HepG2 (cell line): Measurements from ENCODE around the gene HECTD1. TPM values are rescaled to one million over a fixed set of nuclear protein-coding genes. Genes with fewer than 3 reads are reported as not detected.

Experiments
- ARHGAP35 ChIP-seq: sonication (generic); formaldehyde crosslinking; IDR thresholded peaks from 2 replicates; pipeline ENCODE4 v1.9.0; 2022; ENCODE audit warnings: mild to moderate bottlenecking, inconsistent platforms, moderate library complexity, missing genetic modification reagents, borderline replicate concordance
- ATF7-NPFF ChIP-seq: sonication (generic); formaldehyde crosslinking; IDR thresholded peaks from 2 replicates; pipeline ENCODE4 v1.8.1; 2023; ENCODE audit warnings: mild to moderate bottlenecking, low read depth, missing genetic modification reagents, moderate library complexity
- BORCS8-MEF2B ChIP-seq: sonication (generic); formaldehyde crosslinking; IDR thresholded peaks from 2 replicates; pipeline ENCODE4 v1.8.0; 2022; ENCODE audit warnings: mild to moderate bottlenecking, missing genetic modification reagents
- CBX5 ChIP-seq: sonication (generic); formaldehyde crosslinking; IDR thresholded peaks from 2 replicates; pipeline ENCODE4 v1.4.0; 2020; ENCODE audit warnings: missing genetic modification reagents, borderline replicate concordance
- CC2D1A ChIP-seq: sonication (generic); formaldehyde crosslinking; IDR thresholded peaks from 2 replicates; pipeline ENCODE4 v1.8.1; 2023; ENCODE audit warnings: mild to moderate bottlenecking, missing genetic modification reagents
- CENPT ChIP-seq: sonication (generic); formaldehyde crosslinking; IDR thresholded peaks from 2 replicates; pipeline ENCODE4 v1.8.0; 2022; ENCODE audit warnings: low read depth, mild to moderate bottlenecking, moderate library complexity, missing genetic modification reagents
- FOXA3 ChIP-seq: IDR thresholded peaks from 2 replicates; pipeline ENCODE4 v1.6.1; 2016; ENCODE audit warnings: missing genetic modification reagents, missing compliant biosample characterization
- GABPA ChIP-seq, 2 experiments: IDR thresholded peaks; 2 replicates each; pipeline ENCODE4 v1.6.1; 2011 to 2016; ENCODE audit warnings: low read depth in 2 of 2, low read length in 1 of 2, missing biosample characterization in 1 of 2, missing genetic modification characterization in 1 of 2
- GABPB1 ChIP-seq: IDR thresholded peaks from 2 replicates; pipeline ENCODE4 v1.6.1; 2016; ENCODE audit warnings: mild to moderate bottlenecking, missing genetic modification reagents, moderate library complexity, missing compliant biosample characterization
- GZF1 ChIP-seq: sonication (generic); formaldehyde crosslinking; IDR thresholded peaks from 2 replicates; pipeline ENCODE4 v1.5.1; 2020; ENCODE audit warnings: mild to moderate bottlenecking, missing genetic modification reagents
- HNF4A ChIP-seq: sonication (generic); formaldehyde crosslinking; IDR thresholded peaks from 2 replicates; pipeline ENCODE4 v1.4.0; 2020; ENCODE audit warnings: missing genetic modification reagents
- HOXA3 ChIP-seq: sonication (generic); formaldehyde crosslinking; IDR thresholded peaks from 2 replicates; pipeline ENCODE4 v1.5.0; 2020; ENCODE audit warnings: missing genetic modification reagents
- KDM5B ChIP-seq: sonication (generic); formaldehyde crosslinking; IDR thresholded peaks from 2 replicates; pipeline ENCODE4 v1.4.0; 2020; ENCODE audit warnings: missing genetic modification reagents, mild to moderate bottlenecking, borderline replicate concordance
- MAFF ChIP-seq: IDR thresholded peaks from 2 replicates; pipeline ENCODE4 v1.6.1; 2011; ENCODE audit warnings: low read depth, low read length, improper control_type of control experiment
- MATR3 ChIP-seq: sonication (generic); formaldehyde crosslinking; IDR thresholded peaks from 2 replicates; pipeline ENCODE4 v1.4.0; 2020; ENCODE audit warnings: missing genetic modification reagents
- PCBP2 ChIP-seq: fragments of 200-400 bp; formaldehyde crosslinking; optimal IDR thresholded peaks from 2 replicates; pipeline ENCODE3; 2018; ENCODE audit warnings: low read length, low read depth; ENCODE audit not compliant: poor library complexity, severe bottlenecking
- SNRNP70 ChIP-seq: fragments of 200-400 bp; formaldehyde crosslinking; IDR thresholded peaks from 2 replicates; pipeline ENCODE4 v1.6.1; 2017; ENCODE audit warnings: mild to moderate bottlenecking, low read depth, low read length, moderate library complexity
- SYNCRIP ChIP-seq: fragments of 200-400 bp; formaldehyde crosslinking; IDR thresholded peaks from 2 replicates; pipeline ENCODE4 v1.6.1; 2018; ENCODE audit warnings: mild to moderate bottlenecking, low read depth, low read length; ENCODE audit not compliant: insufficient read depth
- U2AF2 ChIP-seq: fragments of 200-400 bp; formaldehyde crosslinking; IDR thresholded peaks from 2 replicates; pipeline ENCODE4 v1.6.1; 2017; ENCODE audit warnings: low read depth, mild to moderate bottlenecking, low read length
- ZBTB20 ChIP-seq: sonication (generic); formaldehyde crosslinking; IDR thresholded peaks from 2 replicates; pipeline ENCODE4 v1.8.1; 2023; ENCODE audit warnings: missing genetic modification reagents, low read depth, mild to moderate bottlenecking, borderline replicate concordance
- ZBTB38 ChIP-seq: sonication (generic); formaldehyde crosslinking; IDR thresholded peaks from 2 replicates; pipeline ENCODE4 v1.5.1; 2020; ENCODE audit warnings: mild to moderate bottlenecking, missing genetic modification reagents
- ZMYM2 ChIP-seq: sonication (generic); formaldehyde crosslinking; IDR thresholded peaks from 2 replicates; pipeline ENCODE4 v1.8.0; 2022; ENCODE audit warnings: mild to moderate bottlenecking, missing genetic modification reagents
- ZNF224 ChIP-seq: sonication (generic); formaldehyde crosslinking; IDR thresholded peaks from 2 replicates; pipeline ENCODE4 v1.5.0; 2020; ENCODE audit warnings: mild to moderate bottlenecking, missing genetic modification reagents
- ZNF335 ChIP-seq: sonication (generic); formaldehyde crosslinking; IDR thresholded peaks from 2 replicates; pipeline ENCODE4 v1.4.0; 2020; ENCODE audit warnings: missing genetic modification reagents
- ZNF501 ChIP-seq: sonication (generic); formaldehyde crosslinking; IDR thresholded peaks from 2 replicates; pipeline ENCODE4 v1.5.1; 2020; ENCODE audit warnings: mild to moderate bottlenecking, moderate library complexity, missing genetic modification reagents
- ZNF512B ChIP-seq: sonication (generic); formaldehyde crosslinking; IDR thresholded peaks from 2 replicates; pipeline ENCODE4 v1.5.1; 2020; ENCODE audit warnings: missing genetic modification reagents, mild to moderate bottlenecking, borderline replicate concordance
- ZNF572 ChIP-seq: sonication (generic); formaldehyde crosslinking; IDR thresholded peaks from 2 replicates; pipeline ENCODE4 v1.5.1; 2020; ENCODE audit warnings: mild to moderate bottlenecking, missing genetic modification reagents
- ZNF616 ChIP-seq: sonication (generic); formaldehyde crosslinking; IDR thresholded peaks from 2 replicates; pipeline ENCODE4 v1.5.0; 2020; ENCODE audit warnings: low read depth, mild to moderate bottlenecking, missing genetic modification reagents
- polyA plus RNA-seq, 8 experiments: library from polyadenylated mRNA; depleted of rRNA in 3 of 8; stranded (reverse) in 7 of 8; unstranded in 1 of 8; fragments of >200 nt; fragmentation: Illumina TruSeq in 4 of 8; extraction: Trizol in 4 of 8; gene quantifications; 2 replicates each; pipeline versions ENCODE4 v1.2.1 to v1.2.3, GENCODE V29; 2011 to 2016; ENCODE audit warnings: low read depth in 4 of 8, missing spikeins in 1 of 8, mixed read lengths in 1 of 8; ENCODE audit not compliant: insufficient read depth in 1 of 8
- total RNA-seq, 5 experiments: library from RNA; depleted of rRNA; stranded (reverse); fragments of >200 nt; fragmentation: Illumina TruSeq; extraction: Trizol; gene quantifications; 2 replicates each; pipeline ENCODE4 v1.2.3, GENCODE V29; 2016; ENCODE audit warnings: low read depth in 1 of 5

HECTD1 gene
- total and polyA plus RNA-seq, 2 of the 13 experiments (the other 11 are each of a cell fraction or from before 2014, with no cell fraction given): 312 to 560 TPM

GRCh38 chr14:31251028-31251958 is 43.7 kb upstream of the HECTD1 start (continued):
- TF ChIP-seq SYNCRIP (no peak), FOXA3 (CRISPR knock-in tag) (peak; percentile 33; the same call in 1 of the 2 replicates), ZBTB20 (CRISPR knock-in tag) (0 out of 2 replicates have a peak, but pooled peaks have one; percentile 72), ZBTB38 (CRISPR knock-in tag) (0 out of 2 replicates have a peak, but pooled peaks have one; percentile 28), ZNF335 (0 out of 2 replicates have a peak, but pooled peaks have one; percentile 26), CC2D1A (CRISPR knock-in tag) (peak; percentile 32; the same call in 1 of the 2 replicates), MATR3 (no peak), CENPT (CRISPR knock-in tag) (no peak), U2AF2 (0 out of 2 replicates have a peak, but pooled peaks have one; percentile 31), PCBP2 (peak; percentile 38), GABPA (IDR thresholded peaks at IDR 0.05; ENCODE audit: low read depth, low read length) (no peak), GABPA (CRISPR knock-in tag; IDR thresholded peaks at IDR 0.05; ENCODE audit: low read depth) (no peak), ZNF512B (CRISPR knock-in tag) (peak; percentile 62; the same call in 1 of the 2 replicates), HOXA3 (CRISPR knock-in tag) (peak; percentile 85), CBX5 (CRISPR knock-in tag) (no peak), GABPB1 (CRISPR knock-in tag) (0 out of 2 replicates have a peak, but pooled peaks have one; percentile 27), ZMYM2 (CRISPR knock-in tag) (peak; percentile 84), ATF7-NPFF (peak; percentile 13; the same call in 1 of the 2 replicates), ARHGAP35 (peak; percentile 16; the same call in 1 of the 2 replicates), ZNF224 (CRISPR knock-in tag) (no peak), SNRNP70 (no peak), GZF1 (peak; percentile 75; the same call in 1 of the 2 replicates), HNF4A (CRISPR knock-in tag) (peak; percentile 51), BORCS8-MEF2B (CRISPR knock-in tag) (0 out of 2 replicates have a peak, but pooled peaks have one; percentile 18), MAFF (no peak), KDM5B (CRISPR knock-in tag) (peak; percentile 16; the same call in 1 of the 2 replicates), ZNF501 (CRISPR knock-in tag) (peak; percentile 88), ZNF572 (CRISPR knock-in tag) (0 out of 2 replicates have a peak, but pooled peaks have one; percentile 19), ZNF616 (CRISPR knock-in tag) (0 out of 2 replicates have a peak, but pooled peaks have one; percentile 42)
